GM08714 (cell line): ENCODE results near the gene CUX1.

Experiments
- H3K4me3 ChIP-seq: fragments of 200-500 bp; sonication (Bioruptor generic); 2 replicates; pipeline ENCODE4 v1.5.1; 2014; ENCODE audit warnings: mild to moderate bottlenecking, low read length, inconsistent platforms
- ZNF274 ChIP-seq: IDR thresholded peaks from 2 replicates; pipeline ENCODE4 v1.6.1; 2012; ENCODE audit warnings: mild to moderate bottlenecking, low read depth, low read length

Gene CUX1

GRCh38 chr7:102268635-102269034 lies 451.2 kb downstream of the CUX1 start:
- H3K4me3 ChIP-seq: no peak overlapping the region
- TF ChIP-seq ZNF274: no peak

- TF ChIP-seq ZNF274: no peak
- no peak overlapping the region for H3K4me3 ChIP-seq
These were observed 452.9 kb downstream of the CUX1 start for GRCh38 chr7:102270178-102270887.

GRCh38 chr7:102271158-102271798 lies 453.9 kb downstream of the CUX1 start:
- no peak overlapping the region for H3K4me3 ChIP-seq
- no peak for TF ChIP-seq ZNF274

- no peak for TF ChIP-seq ZNF274
- H3K4me3 ChIP-seq: no peak overlapping the region
These were observed 454.9 kb downstream of the CUX1 start for GRCh38 chr7:102272075-102272916.

GRCh38 chr7:102272917-102273748 lies 455.7 kb downstream of the CUX1 start:
- H3K4me3 ChIP-seq: no peak overlapping the region

GRCh38 chr7:102273749-102274712 lies 456.6 kb downstream of the CUX1 start:
- TF ChIP-seq ZNF274: no peak
- no peak overlapping the region for H3K4me3 ChIP-seq

More at GRCh38 chr7:102272917-102273748, 455.7 kb downstream of the CUX1 start:
- no peak for TF ChIP-seq ZNF274

- no peak overlapping the region for H3K4me3 ChIP-seq
- TF ChIP-seq ZNF274: no peak
These were observed 457.8 kb downstream of the CUX1 start for GRCh38 chr7:102275123-102275703.

- TF ChIP-seq ZNF274: no peak
- no peak overlapping the region for H3K4me3 ChIP-seq
These were observed 460.5 kb downstream of the CUX1 start for GRCh38 chr7:102277901-102278300.

- no peak for TF ChIP-seq ZNF274
- H3K4me3 ChIP-seq: no peak overlapping the region
These were observed 462.3 kb downstream of the CUX1 start for GRCh38 chr7:102279537-102280400.

- TF ChIP-seq ZNF274: no peak
- no peak overlapping the region for H3K4me3 ChIP-seq
These were observed 463.1 kb downstream of the CUX1 start for GRCh38 chr7:102280521-102280920.

- TF ChIP-seq ZNF274: no peak
- H3K4me3 ChIP-seq: no peak overlapping the region
These were observed 464.4 kb downstream of the CUX1 start for GRCh38 chr7:102281785-102282184.
